IPS-20b (cell line): ENCODE results near the gene CA6.

ENCODE experiments used
- H3K27ac ChIP-seq: one replicate; pipeline ENCODE4 v1.5.1; 2013; ENCODE audit warnings: low read length
- H3K27me3 ChIP-seq: 2 replicates; pipeline ENCODE4 v1.6.1; 2013; ENCODE audit warnings: mild to moderate bottlenecking, low read length, inconsistent platforms; ENCODE audit not compliant: insufficient read depth
- H3K36me3 ChIP-seq: 2 replicates; pipeline ENCODE4 v1.6.1; 2013; ENCODE audit warnings: low read depth, mild to moderate bottlenecking, inconsistent platforms, low read length, moderate library complexity; ENCODE audit not compliant: insufficient read depth
- H3K4me1 ChIP-seq: 2 replicates; pipeline ENCODE4 v1.6.1; 2013; ENCODE audit warnings: mild to moderate bottlenecking, control low read depth, inconsistent platforms, low read length, moderate library complexity; ENCODE audit not compliant: insufficient read depth
- H3K4me3 ChIP-seq: 2 replicates; pipeline ENCODE4 v1.5.1; 2013; ENCODE audit warnings: mild to moderate bottlenecking, low read length, inconsistent platforms
- H3K9ac ChIP-seq: 2 replicates; pipeline ENCODE4 v1.6.1; 2013; ENCODE audit warnings: low read depth, mild to moderate bottlenecking, inconsistent platforms, low read length, moderate library complexity
- H3K9me3 ChIP-seq: 2 replicates; pipeline ENCODE4 v1.6.1; 2013; ENCODE audit warnings: mild to moderate bottlenecking, low read depth, low read length, inconsistent platforms; ENCODE audit not compliant: insufficient read depth

CA6 gene

DNA sequence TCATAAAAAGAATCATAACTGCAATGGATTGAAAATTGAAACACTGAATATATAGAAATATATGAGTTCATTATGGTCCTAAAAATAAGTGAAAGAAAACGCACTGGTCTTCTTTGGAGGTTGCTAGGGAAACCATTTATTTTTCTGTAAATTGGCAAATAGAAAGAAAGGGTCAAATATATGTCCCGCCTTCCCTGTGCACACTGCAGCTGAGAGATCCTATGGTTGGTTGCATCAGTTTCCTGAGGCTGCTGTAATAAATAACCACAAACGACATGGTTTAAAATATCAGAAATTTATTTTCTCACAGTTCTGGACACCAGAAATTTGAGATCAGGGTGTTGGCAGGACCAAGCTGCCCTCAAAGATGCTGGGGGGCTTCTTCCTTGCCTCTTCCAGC is 35.0 kb downstream of the CA6 start:
- Histone ChIP-seq H3K9me3 (no peaks in the 10 kb centered on the region), H3K27ac (no peak overlapping the region), H3K9ac (no peak overlapping the region)

DNA sequence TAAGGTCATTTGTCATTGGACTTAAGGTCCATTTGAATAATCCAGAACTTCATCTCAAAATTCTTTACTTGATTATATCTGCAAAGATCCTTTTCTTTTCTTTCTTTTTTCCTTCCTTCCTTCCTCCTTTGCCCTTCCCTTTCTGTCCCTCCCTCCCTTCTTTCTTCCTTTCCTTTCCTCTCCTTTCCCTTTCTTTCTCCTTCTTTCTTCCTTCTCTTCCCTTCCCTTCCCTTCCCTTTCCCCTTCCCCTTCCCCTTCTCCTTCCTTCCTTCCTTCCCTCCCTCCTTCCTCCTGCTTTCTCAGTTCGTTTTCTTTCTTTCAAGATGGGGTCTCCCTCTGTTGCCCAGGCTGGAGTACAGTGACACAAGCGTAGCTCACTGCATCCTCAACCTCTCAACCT is 35.5 kb downstream of the CA6 start:
- Histone ChIP-seq H3K36me3 (no peaks in the 10 kb centered on the region), H3K9me3 (no peaks in the 10 kb centered on the region), H3K4me3 (no peak overlapping the region), H3K9ac (no peak overlapping the region), H3K27me3 (no peaks in the 10 kb centered on the region), H3K4me1 (no peaks in the 10 kb centered on the region), H3K27ac (no peak overlapping the region)

More for the DNA sequence above, 35.0 kb downstream of the CA6 start:
- no peaks in the 10 kb centered on the region for H3K36me3 ChIP-seq
- no peaks in the 10 kb centered on the region for H3K4me1 ChIP-seq
- no peak overlapping the region for H3K4me3 ChIP-seq
- no peaks in the 10 kb centered on the region for H3K27me3 ChIP-seq

DNA sequence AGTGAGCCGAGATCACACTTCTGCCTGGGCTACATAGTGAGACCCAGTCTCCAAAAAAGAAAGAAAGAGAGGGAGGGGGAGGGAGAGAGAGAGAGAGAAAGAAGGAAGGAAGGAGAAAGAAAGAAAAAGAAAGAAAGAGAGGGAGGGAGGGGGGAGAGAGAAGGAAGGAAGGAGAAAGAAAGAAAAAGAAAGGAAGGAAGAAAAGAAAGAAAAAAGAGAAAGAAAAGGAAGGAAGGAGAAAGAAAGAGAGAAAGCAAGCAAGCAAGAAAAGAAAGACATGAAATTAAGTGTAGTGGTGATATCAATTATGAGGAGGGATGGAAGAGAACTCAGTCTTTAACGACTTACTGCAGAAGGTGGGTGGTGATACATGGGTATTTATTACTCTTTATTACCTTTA is 38.5 kb downstream of the CA6 start:
- Histone ChIP-seq H3K9me3 (no peaks in the 10 kb centered on the region), H3K4me1 (no peaks in the 10 kb centered on the region), H3K36me3 (no peaks in the 10 kb centered on the region), H3K4me3 (no peak overlapping the region), H3K9ac (no peak overlapping the region), H3K27ac (no peak overlapping the region), H3K27me3 (no peaks in the 10 kb centered on the region)

DNA sequence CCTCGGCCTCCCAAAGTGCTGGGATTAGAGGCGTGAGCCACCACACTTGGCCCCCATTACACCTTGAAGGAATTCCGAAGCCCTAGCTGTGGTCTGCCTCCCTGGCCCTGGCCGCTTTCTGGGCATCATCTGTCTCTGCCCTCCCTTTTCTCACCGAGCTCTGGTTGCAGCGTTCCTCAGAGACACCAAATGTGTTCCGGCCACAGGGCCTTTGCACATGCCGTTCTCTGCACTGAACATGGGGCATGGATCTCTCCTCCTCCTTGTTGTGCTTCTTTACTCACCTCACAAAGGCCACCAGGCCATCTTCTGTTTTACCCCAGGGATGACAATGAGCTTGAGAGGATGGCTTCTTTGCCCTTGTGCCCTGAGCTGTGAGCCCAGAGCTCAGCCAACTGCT is 39.3 kb downstream of the CA6 start:
- no peak overlapping the region for H3K27ac ChIP-seq
- no peaks in the 10 kb centered on the region for H3K4me1 ChIP-seq
- no peak overlapping the region for H3K9ac ChIP-seq
- no peaks in the 10 kb centered on the region for H3K9me3 ChIP-seq
- no peak overlapping the region for H3K4me3 ChIP-seq
- no peaks in the 10 kb centered on the region for H3K27me3 ChIP-seq
- no peaks in the 10 kb centered on the region for H3K36me3 ChIP-seq

DNA sequence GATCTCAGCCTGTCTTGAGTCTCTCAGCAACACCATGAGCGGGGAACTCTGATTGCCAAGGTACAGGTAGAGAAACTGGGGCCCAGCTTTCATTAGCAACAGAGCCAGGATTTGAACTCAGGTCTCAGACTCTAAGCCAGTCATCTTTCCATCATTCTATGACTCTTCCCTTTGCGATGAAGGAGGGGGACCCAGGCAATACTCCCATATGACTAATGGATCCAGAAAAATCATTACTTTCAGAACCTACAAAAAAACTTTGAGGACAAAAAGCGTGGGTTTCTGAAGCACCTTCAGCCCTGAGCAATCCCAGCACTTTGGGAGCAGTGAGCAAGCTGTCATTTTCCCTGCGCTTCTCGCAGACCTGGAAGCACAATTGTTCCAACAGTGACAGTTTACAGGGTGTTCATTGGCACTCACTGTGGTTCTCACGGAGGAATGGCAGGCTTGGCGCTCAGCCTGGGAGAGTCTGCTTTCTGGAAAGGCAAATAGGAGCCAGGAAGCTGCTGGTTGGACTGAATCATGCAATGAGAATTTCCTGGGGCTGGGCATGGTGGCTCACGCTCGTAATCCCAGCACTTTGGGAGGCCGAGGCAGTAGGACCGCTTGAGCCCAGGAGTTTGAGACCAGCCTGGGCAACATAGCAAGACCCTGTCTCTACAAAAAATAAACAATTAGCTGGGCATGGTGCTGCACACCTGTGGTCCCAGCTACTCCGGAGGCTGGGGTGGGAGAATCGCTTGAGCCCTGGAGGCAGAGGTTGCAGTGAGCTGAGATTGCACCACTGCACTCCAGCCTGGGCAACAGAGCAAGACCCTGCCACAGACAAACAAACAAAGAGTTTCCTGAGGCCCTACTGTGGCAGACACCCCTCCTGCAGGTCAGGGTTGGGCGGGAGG is 40.5 kb downstream of the CA6 start:
- no peaks in the 10 kb centered on the region for H3K4me1 ChIP-seq
- H3K9ac ChIP-seq = no peak overlapping the region
- H3K4me3 ChIP-seq = no peak overlapping the region
- no peaks in the 10 kb centered on the region for H3K27me3 ChIP-seq
- no peak overlapping the region for H3K27ac ChIP-seq
- no peaks in the 10 kb centered on the region for H3K9me3 ChIP-seq
- H3K36me3 ChIP-seq = no peaks in the 10 kb centered on the region

DNA sequence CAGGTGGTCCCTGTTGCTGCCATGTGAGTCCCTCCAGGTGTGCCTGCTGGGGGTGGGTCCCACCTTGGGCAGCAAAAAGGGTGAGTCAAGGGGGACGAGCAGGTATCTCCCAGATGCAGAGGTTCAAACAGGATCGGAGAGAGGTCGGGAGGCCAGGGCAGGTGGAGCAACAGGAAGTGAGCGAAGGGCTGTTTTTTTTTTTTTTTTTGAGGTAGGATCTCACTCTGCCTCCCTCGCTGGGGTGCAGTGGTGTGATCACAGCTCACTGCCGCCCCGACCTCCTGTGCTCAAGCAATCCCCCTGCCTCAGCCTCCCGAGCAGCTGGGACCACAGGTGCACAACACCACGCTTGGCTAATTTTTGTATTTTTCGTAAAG is 41.1 kb downstream of the CA6 start:
- Histone ChIP-seq H3K36me3 (no peaks in the 10 kb centered on the region), H3K4me3 (no peak overlapping the region), H3K27ac (no peak overlapping the region), H3K9ac (no peak overlapping the region), H3K27me3 (no peaks in the 10 kb centered on the region), H3K4me1 (no peaks in the 10 kb centered on the region), H3K9me3 (no peaks in the 10 kb centered on the region)

DNA sequence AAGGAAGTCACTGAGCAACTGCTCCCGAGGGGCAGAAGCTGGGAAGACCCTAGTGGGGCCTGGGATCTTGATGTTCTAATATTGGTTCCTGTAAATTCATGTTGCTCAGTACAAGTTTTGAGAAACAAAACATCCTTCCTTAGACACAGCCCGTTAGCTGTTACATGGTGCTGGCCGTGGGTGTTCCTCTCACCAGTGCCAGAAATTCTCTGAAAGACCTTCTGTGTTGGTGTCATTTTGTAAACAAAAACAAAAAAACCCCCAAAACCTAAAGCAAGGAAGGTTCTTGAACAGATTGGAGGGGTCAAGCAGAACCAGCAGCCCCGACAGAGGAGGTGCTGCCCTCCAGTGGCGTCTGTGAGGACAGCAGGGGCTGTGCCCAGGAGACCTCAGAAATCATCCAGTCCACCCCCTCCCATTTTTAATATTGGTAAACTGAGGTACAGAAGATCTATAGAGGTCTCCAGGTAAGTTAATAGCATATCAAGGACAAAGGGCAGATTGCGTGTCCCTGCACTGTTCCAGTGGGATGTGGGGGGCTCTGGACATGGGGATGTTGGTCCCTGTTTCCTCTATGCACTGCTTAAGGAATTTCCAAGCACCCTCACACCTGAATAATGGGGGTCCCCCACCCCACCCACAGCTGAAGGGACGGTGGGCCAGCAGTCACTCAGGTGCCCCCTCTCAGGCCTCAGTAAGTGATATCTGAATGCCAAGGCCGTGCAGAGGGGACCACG is 42.4 kb downstream of the CA6 start:
- H3K27ac ChIP-seq = no peak overlapping the region
- H3K36me3 ChIP-seq = no peaks in the 10 kb centered on the region
- H3K4me1 ChIP-seq = no peaks in the 10 kb centered on the region
- H3K27me3 ChIP-seq = no peaks in the 10 kb centered on the region
- peaks cover 2% of the 10 kb centered on the region for H3K9me3 ChIP-seq
- H3K4me3 ChIP-seq = no peak overlapping the region
- no peak overlapping the region for H3K9ac ChIP-seq

DNA sequence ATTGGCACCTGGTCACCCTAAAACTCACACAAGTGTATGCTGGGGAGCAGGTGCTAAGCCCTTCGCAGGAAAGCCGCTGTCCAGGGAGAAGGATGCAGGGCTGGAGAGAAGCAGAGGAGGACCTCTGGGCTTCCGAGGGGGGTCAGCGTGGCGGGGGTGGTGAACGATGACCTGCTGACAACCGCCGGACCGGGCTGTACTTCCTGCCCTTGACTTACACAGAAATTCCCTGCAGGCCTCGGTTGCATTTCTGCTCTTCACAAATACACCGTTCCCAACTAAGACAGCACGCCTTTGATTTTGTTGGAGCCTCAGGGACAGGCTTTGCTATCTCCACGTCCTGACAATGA is 42.9 kb downstream of the CA6 start:
- Histone ChIP-seq H3K36me3 (no peaks in the 10 kb centered on the region), H3K27ac (no peak overlapping the region), H3K27me3 (no peaks in the 10 kb centered on the region), H3K4me1 (no peaks in the 10 kb centered on the region), H3K9me3 (peaks cover 4% of the 10 kb centered on the region), H3K9ac (no peak overlapping the region), H3K4me3 (no peak overlapping the region)

DNA sequence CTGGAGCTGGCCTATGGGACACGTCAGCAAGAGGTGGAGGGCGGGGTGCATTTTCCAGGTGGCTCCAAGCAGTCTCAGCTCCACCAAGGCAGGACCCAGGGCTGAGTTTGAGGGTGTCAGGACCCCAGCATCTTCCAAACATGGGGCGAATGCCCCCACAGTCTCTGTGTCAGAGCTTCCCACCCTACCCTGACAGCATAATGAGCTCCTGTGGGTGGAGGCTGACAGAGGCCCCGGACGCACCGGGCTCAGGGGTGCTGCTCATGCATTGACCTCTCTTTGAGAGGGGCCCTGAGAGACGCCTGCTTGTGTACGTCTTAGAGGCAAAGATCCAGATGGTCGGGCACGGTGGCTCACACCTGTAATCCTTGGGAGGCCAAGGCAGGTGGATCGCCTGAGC is 43.4 kb downstream of the CA6 start:
- no peaks in the 10 kb centered on the region for H3K36me3 ChIP-seq
- peaks cover 4% of the 10 kb centered on the region for H3K9me3 ChIP-seq
- no peak overlapping the region for H3K27ac ChIP-seq
- H3K9ac ChIP-seq = no peak overlapping the region
- no peaks in the 10 kb centered on the region for H3K4me1 ChIP-seq
- H3K4me3 ChIP-seq = no peak overlapping the region
- no peaks in the 10 kb centered on the region for H3K27me3 ChIP-seq

DNA sequence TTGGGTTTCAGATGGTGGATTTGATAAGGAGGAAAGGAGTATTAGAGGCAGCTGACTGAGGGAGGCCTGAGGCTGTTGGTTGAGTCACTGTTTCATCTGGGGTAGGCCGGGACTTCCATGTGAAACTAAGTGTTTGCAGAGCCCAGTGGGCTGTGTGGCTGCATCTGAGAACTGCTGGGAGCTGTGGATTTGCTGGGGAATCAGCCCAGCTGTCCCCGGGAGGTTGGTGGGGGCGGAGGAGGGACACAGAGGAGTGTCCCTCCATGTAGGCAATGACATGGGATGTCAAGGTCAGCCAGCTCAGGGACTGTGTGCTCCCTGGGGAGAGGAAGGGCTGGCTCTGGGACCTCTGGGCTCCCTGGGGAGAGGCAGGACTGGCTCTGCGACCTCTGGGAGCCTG is 44.2 kb downstream of the CA6 start:
- Histone ChIP-seq H3K36me3 (no peaks in the 10 kb centered on the region), H3K27ac (no peak overlapping the region), H3K4me3 (no peak overlapping the region), H3K27me3 (no peaks in the 10 kb centered on the region), H3K9ac (no peak overlapping the region), H3K9me3 (peaks cover 4% of the 10 kb centered on the region), H3K4me1 (no peaks in the 10 kb centered on the region)

DNA sequence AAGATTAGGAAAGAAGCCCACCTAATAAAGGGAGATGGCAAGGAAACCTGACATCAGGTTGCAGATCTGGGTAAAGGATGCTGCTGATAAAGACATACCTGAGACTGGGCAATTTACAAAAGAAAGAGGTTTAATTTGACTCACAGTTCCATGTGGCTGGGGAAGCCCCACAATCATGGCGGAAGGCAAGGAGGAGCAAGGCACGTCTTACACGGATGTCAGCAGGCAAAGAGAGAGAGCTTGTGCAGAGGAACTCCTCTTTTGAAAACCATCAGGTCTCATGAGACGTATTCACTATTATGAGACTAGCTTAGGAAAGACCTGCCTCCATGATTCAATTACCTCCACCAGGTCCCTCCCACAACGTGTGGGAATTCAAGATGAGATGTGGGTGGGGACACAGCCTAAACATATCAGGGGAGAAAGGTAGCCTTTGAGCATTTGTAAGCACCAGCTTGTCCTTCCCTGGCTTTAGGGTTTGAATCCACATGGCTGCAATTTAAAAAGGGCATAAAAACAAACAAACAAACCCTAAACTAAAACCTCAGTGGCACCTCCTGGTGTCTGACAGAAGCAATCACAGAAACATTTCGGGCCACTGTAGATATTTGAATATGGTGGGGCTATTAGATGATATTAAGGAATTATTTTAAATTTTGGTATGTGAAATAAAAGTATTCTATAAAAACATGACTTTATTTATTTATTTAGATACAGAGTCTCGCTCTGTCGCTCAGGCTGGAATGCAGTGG is 47.4 kb downstream of the CA6 start:
- Histone ChIP-seq H3K36me3 (no peaks in the 10 kb centered on the region), H3K9me3 (peaks cover 4% of the 10 kb centered on the region), H3K9ac (no peak overlapping the region), H3K4me1 (no peaks in the 10 kb centered on the region), H3K27ac (no peak overlapping the region), H3K27me3 (no peaks in the 10 kb centered on the region), H3K4me3 (no peak overlapping the region)
